H9 (cell line): ENCODE measurements around the gene TAF13. TPM values are rescaled to one million over a fixed set of nuclear protein-coding genes. Genes with fewer than 3 reads are reported as not detected.

Experiments
- DNase-seq: peaks from one replicate; pipeline ENCODE4 v3.0.0-alpha.2; 2017
- H2AFZ ChIP-seq: one replicate; pipeline ENCODE4 v1.6.1; 2013; ENCODE audit warnings: mild to moderate bottlenecking, low read length, control low read depth, moderate library complexity
- H2AK5ac ChIP-seq: 2 replicates; pipeline ENCODE4 v1.6.1; 2013; ENCODE audit warnings: low read length, control low read depth, mixed read lengths; ENCODE audit not compliant: insufficient read length
- H2BK120ac ChIP-seq: one replicate; pipeline ENCODE4 v1.6.1; 2013; ENCODE audit warnings: low read depth, mild to moderate bottlenecking, low read length, control low read depth, inconsistent platforms; ENCODE audit not compliant: poor library complexity, severe bottlenecking
- H2BK12ac ChIP-seq: 2 replicates; pipeline ENCODE4 v1.6.1; 2013; ENCODE audit warnings: low read length, control low read depth, mixed read lengths, low read depth; ENCODE audit not compliant: insufficient read length
- H2BK15ac ChIP-seq: 2 replicates; pipeline ENCODE4 v1.6.1; 2013; ENCODE audit warnings: low read depth, low read length, control low read depth
- H2BK20ac ChIP-seq: one replicate; pipeline ENCODE4 v1.6.1; 2013; ENCODE audit warnings: low read depth, mild to moderate bottlenecking, low read length, control low read depth, inconsistent platforms; ENCODE audit not compliant: poor library complexity, severe bottlenecking
- H2BK5ac ChIP-seq: 2 replicates; pipeline ENCODE4 v1.6.1; 2013; ENCODE audit warnings: low read length, control low read depth, mixed read lengths; ENCODE audit not compliant: insufficient read length
- H3K14ac ChIP-seq: 2 replicates; pipeline ENCODE4 v1.6.1; 2013; ENCODE audit warnings: low read length, control low read depth; ENCODE audit not compliant: insufficient read depth
- H3K18ac ChIP-seq: 2 replicates; pipeline ENCODE4 v1.6.1; 2013; ENCODE audit warnings: low read depth, mild to moderate bottlenecking, mixed read lengths, low read length, control low read depth; ENCODE audit not compliant: insufficient read length
- H3K23ac ChIP-seq: 2 replicates; pipeline ENCODE4 v1.6.1; 2013; ENCODE audit warnings: low read length, control low read depth, mixed read lengths, low read depth; ENCODE audit not compliant: insufficient read length
- H3K23me2 ChIP-seq: 2 replicates; pipeline ENCODE4 v1.6.1; 2013; ENCODE audit warnings: low read depth, mild to moderate bottlenecking, mixed read lengths, low read length, control low read depth; ENCODE audit not compliant: insufficient read length, poor library complexity, severe bottlenecking
- H3K27ac ChIP-seq: 2 replicates; pipeline ENCODE4 v1.5.1; 2013; ENCODE audit warnings: low read length, control low read depth, mixed read lengths, low read depth; ENCODE audit not compliant: insufficient read length
- H3K27me3 ChIP-seq: 2 replicates; pipeline ENCODE4 v1.6.1; 2013; ENCODE audit warnings: low read length, control low read depth, inconsistent platforms; ENCODE audit not compliant: insufficient read depth
- H3K4ac ChIP-seq: 2 replicates; pipeline ENCODE4 v1.6.1; 2013; ENCODE audit warnings: low read depth, mild to moderate bottlenecking, control low read depth, inconsistent platforms, low read length, moderate library complexity
- H3K4me1 ChIP-seq: 2 replicates; pipeline ENCODE4 v1.6.1; 2013; ENCODE audit warnings: low read length, control low read depth, inconsistent platforms; ENCODE audit not compliant: insufficient read depth
- H3K4me2 ChIP-seq: 2 replicates; pipeline ENCODE4 v1.6.1; 2013; ENCODE audit warnings: low read length, control low read depth, mixed read lengths; ENCODE audit not compliant: insufficient read length, insufficient read depth
- H3K56ac ChIP-seq: 2 replicates; pipeline ENCODE4 v1.6.1; 2013; ENCODE audit warnings: low read depth, mild to moderate bottlenecking, mixed read lengths, low read length, control low read depth; ENCODE audit not compliant: insufficient read length
- H3K79me1 ChIP-seq: 2 replicates; pipeline ENCODE4 v1.6.1; 2013; ENCODE audit warnings: low read depth, mild to moderate bottlenecking, moderate library complexity, low read length, control low read depth, inconsistent platforms; ENCODE audit not compliant: insufficient read depth, poor library complexity, severe bottlenecking
- H3K79me2 ChIP-seq: 2 replicates; pipeline ENCODE4 v1.6.1; 2013; ENCODE audit warnings: low read length, control low read depth, inconsistent platforms; ENCODE audit not compliant: insufficient read depth
- H3K9ac ChIP-seq: 2 replicates; pipeline ENCODE4 v1.6.1; 2013; ENCODE audit warnings: low read length, control low read depth, mixed read lengths; ENCODE audit not compliant: insufficient read length; ENCODE audit errors: extremely low read depth
- H3K9me3 ChIP-seq: one replicate; pipeline ENCODE4 v1.6.1; 2013; ENCODE audit warnings: low read depth, low read length, inconsistent platforms; ENCODE audit not compliant: control insufficient read depth
- H3T11ph ChIP-seq: one replicate; pipeline ENCODE4 v1.6.1; 2013; ENCODE audit warnings: mild to moderate bottlenecking, low read length, control low read depth, inconsistent platforms
- H4K20me1 ChIP-seq: one replicate; pipeline ENCODE4 v1.6.1; 2013; ENCODE audit not compliant: control insufficient read depth, insufficient read length, insufficient read depth
- H4K5ac ChIP-seq: 2 replicates; pipeline ENCODE4 v1.6.1; 2013; ENCODE audit warnings: low read depth, mild to moderate bottlenecking, mixed read lengths, low read length, control low read depth; ENCODE audit not compliant: insufficient read length
- H4K8ac ChIP-seq: replicated peaks from 2 replicates; pipeline ENCODE4 v1.6.1; 2013; ENCODE audit warnings: low read length, control low read depth, mixed read lengths, low read depth; ENCODE audit not compliant: insufficient read length
- H4K91ac ChIP-seq: 2 replicates; pipeline ENCODE4 v1.6.1; 2013; ENCODE audit warnings: low read depth, mild to moderate bottlenecking, moderate library complexity, mixed read lengths, low read length, control low read depth; ENCODE audit not compliant: insufficient read length
- H3K27ac Mint-ChIP-seq, 3 experiments: 2 replicates in 2 of 3; 3 replicates in 1 of 3; pipeline ENCODE4 v1.8.0; 2020 to 2021; ENCODE audit warnings: mixed read lengths in 3 of 3, mild to moderate bottlenecking in 1 of 3, moderate library complexity in 1 of 3
- H3K27me3 Mint-ChIP-seq: 2 replicates; pipeline ENCODE4 v1.8.0; 2021; ENCODE audit warnings: low read depth, mild to moderate bottlenecking, moderate library complexity, mixed read lengths
- H3K36me3 Mint-ChIP-seq, 3 experiments: 2 replicates in 2 of 3; 3 replicates in 1 of 3; pipeline ENCODE4 v1.8.0; 2020 to 2021; ENCODE audit warnings: low read depth in 3 of 3, mixed read lengths in 3 of 3; ENCODE audit not compliant: insufficient read depth in 1 of 3
- H3K4me1 Mint-ChIP-seq, 2 experiments: 2 replicates each; pipeline ENCODE4 v1.8.0; 2020; ENCODE audit warnings: mixed read lengths in 2 of 2
- H3K4me3 Mint-ChIP-seq, 2 experiments: 2 replicates in 1 of 2; 3 replicates in 1 of 2; pipeline ENCODE4 v1.8.0; 2020 to 2021; ENCODE audit warnings: mild to moderate bottlenecking in 2 of 2, mixed read lengths in 2 of 2, moderate library complexity in 1 of 2
- H3K9me3 Mint-ChIP-seq, 2 experiments: 2 replicates in 1 of 2; 3 replicates in 1 of 2; pipeline ENCODE4 v1.8.0; 2020; ENCODE audit warnings: mild to moderate bottlenecking in 2 of 2, mixed read lengths in 2 of 2, moderate library complexity in 1 of 2
- WGBS: extraction: QIAGEN DNeasy Blood & Tissue Kit; methylation state at CpG from one replicate; pipeline ENCODE4 v1.1.7; 2013; ENCODE audit warnings: missing lambda C conversion rate, low lambda C conversion rate, mixed read lengths; ENCODE audit not compliant: insufficient read length; ENCODE audit errors: extremely low coverage; 5-methylcytosine and 5-hydroxymethylcytosine counted together
- total RNA-seq: library from RNA; stranded (reverse); gene quantifications from 2 replicates; pipeline ENCODE4 v1.2.1, GENCODE V29; 2021
- TF ChIP-seq, protein P1 (sequence below): fragments of 200-600 bp; sonication (generic); conservative IDR thresholded peaks from 3 replicates; pipeline ENCODE4 v1.8.0; 2021; ENCODE audit warnings: antibody characterized with exemption, mild to moderate bottlenecking

Gene TAF13
- total RNA-seq, 1 experiment from 2014 or later = 50.9 TPM

DNA sequence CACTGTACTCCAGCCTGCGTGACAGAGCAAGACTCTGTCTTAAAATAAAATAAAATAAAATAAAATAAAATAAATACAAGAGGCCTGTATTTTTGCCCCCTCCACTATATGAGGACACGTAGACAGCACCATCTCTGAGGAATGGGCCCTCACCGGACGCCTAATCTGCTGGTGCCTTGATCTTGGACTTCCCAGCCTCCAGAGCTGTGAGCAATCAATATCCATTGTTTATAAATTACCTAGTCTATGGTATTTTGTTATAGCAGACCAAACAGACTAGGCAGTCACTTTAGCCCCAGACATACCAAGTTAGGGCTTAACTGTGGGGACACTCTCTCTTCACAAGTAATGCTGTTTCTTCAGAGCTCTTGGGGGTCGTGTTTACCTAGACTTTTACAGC is 44.6 kb upstream of the TAF13 start:
- H4K20me1 ChIP-seq = no peaks in the 10 kb centered on the region
- Mint-ChIP-seq H3K27me3 (peaks cover 27% of the 10 kb centered on the region), H3K27ac (no peak overlapping the region), H3K9me3 (no peaks in the 10 kb centered on the region; a peak in 1 of 5 replicates), H3K36me3 (no peaks in the 10 kb centered on the region), H3K4me3 (no peak overlapping the region), H3K4me1 (no peaks in the 10 kb centered on the region)
- H3K9me3 ChIP-seq = no peaks in the 10 kb centered on the region
- no peaks in the 10 kb centered on the region for H3K79me2 ChIP-seq
- H3K18ac ChIP-seq = no peak overlapping the region
- H3K4me2 ChIP-seq = no peak overlapping the region
- H3K9ac ChIP-seq = no peak overlapping the region
- H3K23ac ChIP-seq = no peak overlapping the region
- DNase-seq = no peak
- H3K4ac ChIP-seq = no peak overlapping the region
- no peaks in the 10 kb centered on the region for H3K4me1 ChIP-seq
- no peak overlapping the region for H3K56ac ChIP-seq
- TF ChIP-seq, protein P1, sequence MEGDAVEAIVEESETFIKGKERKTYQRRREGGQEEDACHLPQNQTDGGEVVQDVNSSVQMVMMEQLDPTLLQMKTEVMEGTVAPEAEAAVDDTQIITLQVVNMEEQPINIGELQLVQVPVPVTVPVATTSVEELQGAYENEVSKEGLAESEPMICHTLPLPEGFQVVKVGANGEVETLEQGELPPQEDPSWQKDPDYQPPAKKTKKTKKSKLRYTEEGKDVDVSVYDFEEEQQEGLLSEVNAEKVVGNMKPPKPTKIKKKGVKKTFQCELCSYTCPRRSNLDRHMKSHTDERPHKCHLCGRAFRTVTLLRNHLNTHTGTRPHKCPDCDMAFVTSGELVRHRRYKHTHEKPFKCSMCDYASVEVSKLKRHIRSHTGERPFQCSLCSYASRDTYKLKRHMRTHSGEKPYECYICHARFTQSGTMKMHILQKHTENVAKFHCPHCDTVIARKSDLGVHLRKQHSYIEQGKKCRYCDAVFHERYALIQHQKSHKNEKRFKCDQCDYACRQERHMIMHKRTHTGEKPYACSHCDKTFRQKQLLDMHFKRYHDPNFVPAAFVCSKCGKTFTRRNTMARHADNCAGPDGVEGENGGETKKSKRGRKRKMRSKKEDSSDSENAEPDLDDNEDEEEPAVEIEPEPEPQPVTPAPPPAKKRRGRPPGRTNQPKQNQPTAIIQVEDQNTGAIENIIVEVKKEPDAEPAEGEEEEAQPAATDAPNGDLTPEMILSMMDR = no peak
- no peak overlapping the region for H4K5ac ChIP-seq
- no peak overlapping the region for H2BK5ac ChIP-seq
- no peak overlapping the region for H3K27ac ChIP-seq
- H4K8ac ChIP-seq = no peak overlapping the region
- no peak overlapping the region for H2BK120ac ChIP-seq
- H2AK5ac ChIP-seq = no peak overlapping the region
- H4K91ac ChIP-seq = no peak overlapping the region
- H3K27me3 ChIP-seq = peaks cover 2% of the 10 kb centered on the region; the same call in 1 of the 2 replicates
- H2BK20ac ChIP-seq = no peak overlapping the region
- no peak overlapping the region for H3K14ac ChIP-seq
- H3K23me2 ChIP-seq = no peaks in the 10 kb centered on the region
- H3T11ph ChIP-seq = no peak overlapping the region
- no peaks in the 10 kb centered on the region for H3K79me1 ChIP-seq
- H2BK12ac ChIP-seq = no peak overlapping the region
- H2BK15ac ChIP-seq = no peak overlapping the region
- WGBS = no CpG with 5 or more reads among the region's 5 CpGs
- H2AFZ ChIP-seq = no peak overlapping the region
